ENCODE measurements around the gene CYBB.

The CYBB gene

GRCh38 chrX:37840931-37841330 is 61.1 kb downstream of the CYBB start:
- DNase-seq (ENCODE audit: low read depth, low spot score) = no peak

GRCh38 chrX:37844622-37845021 is 64.8 kb downstream of the CYBB start:
- DNase-seq (ENCODE audit: low read depth, low spot score) = no peak

GRCh38 chrX:37846141-37846540 is 66.3 kb downstream of the CYBB start:
- no peak for DNase-seq (ENCODE audit: low read depth, low spot score)

GRCh38 chrX:37846558-37846933 is 66.7 kb downstream of the CYBB start:
- no peak for DNase-seq (ENCODE audit: low read depth, low spot score)

- no peak for DNase-seq (ENCODE audit: low read depth, low spot score)
Observed at GRCh38 chrX:37846934-37847732, 67.3 kb downstream of the CYBB start, which contains the start of gene DYNLT3. DYNLT3 (minus strand) TSS chrX:37847571; CDS start chrX:37847510, 61 bp downstream.

- DNase-seq (ENCODE audit: low read depth, low spot score) = no peak
Observed at GRCh38 chrX:37847733-37848197, 67.9 kb downstream of the CYBB start.

- DNase-seq (ENCODE audit: low read depth, low spot score) = no peak
Observed at GRCh38 chrX:37854148-37854547, 74.3 kb downstream of the CYBB start.

GRCh38 chrX:37854748-37855147 is 74.9 kb downstream of the CYBB start:
- DNase-seq (ENCODE audit: low read depth, low spot score) = no peak

- no peak for DNase-seq (ENCODE audit: low read depth, low spot score)
Observed at GRCh38 chrX:37860721-37861120, 80.9 kb downstream of the CYBB start.

GRCh38 chrX:37862851-37863250 is 83.0 kb downstream of the CYBB start:
- no peak for DNase-seq (ENCODE audit: low read depth, low spot score)

Measured in brain pericyte (primary cell).